Measurements from ENCODE around the gene BMF.
"Not testable (repeated sequence)": the region's sequence is repeated elsewhere in the genome, so short reads cannot be mapped to it uniquely, and the experiment has no call there.

Gene BMF

DNA sequence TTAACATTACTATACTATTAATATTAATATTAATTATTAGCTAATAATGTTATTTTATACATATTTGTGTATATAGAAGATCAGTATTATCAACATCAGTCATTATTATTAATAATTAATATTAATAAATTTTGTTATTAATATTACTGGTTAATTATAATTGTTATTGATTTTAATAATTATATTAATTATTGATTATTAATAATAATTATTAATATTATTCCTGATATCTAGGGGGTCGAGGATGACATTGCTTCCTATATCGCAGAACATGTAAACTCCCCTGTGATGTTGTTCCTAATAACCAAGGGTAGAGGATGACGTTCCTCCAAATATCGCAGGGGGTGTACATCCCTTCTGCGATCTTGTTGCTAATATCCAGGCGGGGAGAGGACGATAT, 17.3 kb upstream of the BMF start:
- no peak for DNase-seq

DNA sequence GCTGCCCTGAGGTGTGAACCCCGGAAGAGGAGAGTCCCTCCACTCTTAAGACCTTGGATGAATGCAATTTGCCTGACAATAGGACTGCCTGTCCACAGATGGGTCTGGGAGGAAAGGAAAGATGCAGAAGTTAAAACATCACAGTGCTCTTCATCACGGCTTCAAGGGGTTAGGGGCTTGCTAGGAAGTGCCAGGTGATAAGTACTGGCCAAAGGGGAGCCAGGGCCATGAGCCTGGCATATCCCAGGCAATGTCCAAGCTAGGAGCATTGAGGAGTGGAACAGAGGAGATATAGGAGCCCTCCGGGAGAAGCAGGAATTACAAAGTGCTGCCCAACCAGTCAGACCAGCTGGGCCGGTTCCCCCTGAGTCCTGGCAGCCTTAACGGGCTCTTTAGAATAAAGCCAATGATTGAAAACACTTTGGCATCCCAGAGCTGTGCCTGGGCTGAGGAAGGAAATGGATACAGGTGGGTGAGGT, 16.2 kb upstream of the BMF start:
- DNase-seq, result not testable (repeated sequence)

DNA sequence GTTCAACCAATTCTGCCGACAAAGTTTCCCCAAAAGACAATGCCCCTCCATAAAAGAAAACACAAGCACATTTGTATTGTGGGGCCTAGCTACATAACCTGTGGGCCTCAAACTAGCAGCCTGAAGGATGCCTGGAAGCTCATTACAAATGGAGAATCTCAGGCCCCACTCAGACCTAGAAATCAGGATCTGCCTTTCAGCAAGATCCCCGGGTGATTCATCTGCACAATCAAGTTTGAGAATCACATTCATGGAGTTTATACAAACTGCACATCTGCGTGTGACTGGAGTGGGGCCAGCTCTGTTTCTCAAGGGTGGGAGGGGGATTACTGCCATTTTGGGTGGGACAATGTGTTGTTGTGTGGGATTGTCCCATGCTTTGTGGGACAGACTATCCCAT, 15.7 kb upstream of the BMF start:
- not testable (repeated sequence) for DNase-seq

DNA sequence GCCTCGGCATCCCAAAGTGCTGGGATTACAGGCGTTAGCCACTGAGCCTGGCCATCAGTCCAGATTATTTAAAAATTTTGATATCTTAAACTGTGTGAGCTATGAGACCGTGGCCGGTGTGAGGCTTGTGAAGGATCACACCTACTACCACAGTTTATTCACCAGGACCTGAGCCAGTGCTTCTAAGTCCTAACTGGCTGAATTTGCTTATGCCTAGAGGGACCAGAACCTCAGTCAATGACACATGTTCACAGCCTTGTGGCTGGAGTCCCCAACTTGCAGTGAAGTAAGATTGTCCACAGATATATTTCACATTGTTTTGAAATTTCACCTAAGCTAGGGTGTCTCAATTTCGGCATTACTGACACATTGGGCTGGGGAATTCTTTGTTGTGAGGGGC, 15.2 kb upstream of the BMF start:
- DNase-seq, result not testable (repeated sequence)

DNA sequence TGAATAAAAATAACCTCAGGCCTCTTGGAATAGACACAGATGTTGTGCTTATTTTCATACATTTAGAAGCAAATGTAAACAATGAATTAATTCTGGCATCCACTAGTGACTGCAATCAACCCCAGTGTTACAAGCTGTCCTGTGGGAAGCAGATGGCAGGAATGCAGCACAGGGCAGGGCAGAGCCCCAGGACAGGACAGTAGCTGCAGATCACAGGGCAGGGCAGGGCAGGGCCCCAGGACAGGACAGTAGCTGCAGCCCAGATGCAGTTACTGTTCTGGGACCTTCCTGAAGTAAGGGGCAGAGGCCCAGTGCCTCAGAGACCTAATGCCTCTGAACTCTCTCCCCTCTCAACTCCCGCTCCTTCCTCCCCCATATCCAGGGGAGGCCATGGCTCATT, 14.3 kb upstream of the BMF start:
- not testable (repeated sequence) for DNase-seq

DNA sequence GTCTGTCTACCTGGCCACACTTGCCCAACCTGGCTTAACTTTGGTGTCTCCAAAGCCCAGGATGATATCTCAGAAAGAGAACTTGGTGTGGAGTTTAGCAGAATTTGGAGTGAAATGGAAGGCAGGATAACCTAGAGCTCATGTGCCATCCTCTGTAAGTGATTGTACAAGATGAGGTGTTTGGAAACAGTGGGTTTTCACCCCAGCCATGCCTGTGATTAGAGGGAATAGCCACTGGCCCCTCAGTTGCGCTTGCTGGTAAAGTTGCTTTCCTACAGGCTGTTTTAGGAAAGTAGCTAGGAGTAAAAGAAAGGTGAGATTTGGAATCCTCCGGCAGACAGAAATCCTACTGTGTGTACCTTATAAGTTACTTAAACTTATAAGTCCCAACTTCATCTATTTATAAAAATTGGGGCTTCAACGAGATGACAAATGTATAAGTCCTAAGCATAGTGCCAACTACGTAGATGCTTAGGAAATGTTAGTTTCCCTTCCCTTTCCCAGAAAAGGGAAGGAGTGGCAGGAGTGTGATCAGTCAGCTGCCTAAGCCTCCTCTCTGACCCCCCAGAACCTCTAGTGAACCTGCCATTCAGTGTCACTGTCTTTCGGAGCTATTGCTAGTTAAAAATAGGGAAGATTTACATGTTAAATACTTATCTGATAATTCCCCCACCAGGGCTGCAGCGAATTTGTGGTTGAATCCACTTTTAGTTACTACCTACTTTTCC, 13.4 kb upstream of the BMF start:
- DNase-seq, result no peak

DNA sequence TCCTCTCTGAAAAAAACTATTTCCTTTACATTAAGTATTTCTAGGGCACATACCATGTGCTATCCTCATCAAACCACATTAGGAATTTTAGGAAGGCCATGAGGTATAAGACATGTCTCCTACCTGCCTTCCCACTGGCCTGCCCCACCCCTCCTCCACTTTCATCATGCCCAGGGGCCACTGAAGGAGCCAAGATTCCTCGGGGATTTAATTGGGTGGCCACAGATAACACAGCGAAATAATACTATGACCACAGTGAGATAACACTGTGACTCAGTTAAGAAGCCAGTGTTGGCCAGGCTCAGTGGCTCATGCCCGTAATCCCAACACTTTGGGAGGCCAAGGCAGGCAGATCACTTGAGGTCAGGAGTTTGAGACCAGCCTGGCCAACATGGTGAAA, 9.8 kb upstream of the BMF start:
- no peak for DNase-seq

DNA sequence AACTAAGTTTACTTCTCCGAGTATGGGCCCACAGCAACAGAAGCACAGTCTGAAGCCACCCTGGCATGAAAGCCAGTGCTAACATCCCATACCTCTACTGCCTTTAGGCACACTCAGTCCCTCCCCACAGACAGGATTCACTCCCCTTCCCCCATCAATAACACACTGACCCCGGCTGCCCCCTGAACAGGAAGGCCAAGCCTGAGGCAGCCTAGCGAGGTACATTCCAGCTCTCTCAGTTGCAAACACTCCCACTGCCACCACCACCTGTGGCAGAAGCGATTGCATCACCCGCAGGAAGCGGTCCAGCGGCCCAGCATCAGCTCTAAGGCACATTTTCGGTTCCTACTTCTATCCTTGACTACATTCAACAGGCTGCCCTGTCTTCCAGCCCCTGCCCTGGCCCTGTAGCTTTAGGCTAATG, 7.0 kb upstream of the BMF start:
- DNase-seq, result peak; percentile 25 to 26

DNA sequence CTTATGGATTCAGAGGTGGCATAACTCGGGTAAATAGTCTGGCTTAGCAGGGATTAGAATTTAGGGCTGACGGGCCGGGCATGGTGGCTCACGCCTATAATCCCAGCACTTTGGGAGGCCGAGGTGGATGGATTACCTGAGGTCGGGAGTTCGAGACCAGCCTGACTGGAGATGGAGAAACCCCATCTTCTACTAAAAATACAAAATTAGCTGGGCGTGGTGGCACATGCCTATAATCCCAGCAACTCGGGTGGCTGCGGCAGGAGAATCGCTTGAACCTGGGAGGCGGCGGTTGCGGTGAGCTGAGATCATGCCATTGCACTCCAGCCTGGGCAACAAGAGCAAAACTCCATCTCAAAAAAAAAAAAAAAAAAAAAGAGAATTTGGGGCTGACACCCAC, 6.4 kb upstream of the BMF start:
- DNase-seq, result not testable (repeated sequence)

DNA sequence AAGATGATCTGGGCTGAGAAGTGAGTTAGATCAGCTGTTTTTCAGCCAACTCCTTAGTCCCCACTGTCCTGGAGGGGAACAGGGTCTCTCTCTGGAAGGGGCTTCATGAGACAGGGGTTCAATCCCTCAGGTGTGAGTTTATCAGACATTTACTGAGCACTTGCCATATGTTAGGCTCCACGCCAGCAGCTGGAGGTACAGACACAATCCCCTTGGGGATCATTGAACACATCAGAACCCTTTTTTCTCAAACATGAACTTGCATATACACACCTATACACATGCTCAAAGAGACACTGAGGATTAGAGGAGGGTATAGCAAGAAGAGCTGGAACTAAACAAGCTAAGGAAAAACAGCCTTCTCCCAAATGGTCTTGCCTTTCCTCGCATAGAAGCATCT, 5.5 kb upstream of the BMF start:
- no peak for DNase-seq

DNA sequence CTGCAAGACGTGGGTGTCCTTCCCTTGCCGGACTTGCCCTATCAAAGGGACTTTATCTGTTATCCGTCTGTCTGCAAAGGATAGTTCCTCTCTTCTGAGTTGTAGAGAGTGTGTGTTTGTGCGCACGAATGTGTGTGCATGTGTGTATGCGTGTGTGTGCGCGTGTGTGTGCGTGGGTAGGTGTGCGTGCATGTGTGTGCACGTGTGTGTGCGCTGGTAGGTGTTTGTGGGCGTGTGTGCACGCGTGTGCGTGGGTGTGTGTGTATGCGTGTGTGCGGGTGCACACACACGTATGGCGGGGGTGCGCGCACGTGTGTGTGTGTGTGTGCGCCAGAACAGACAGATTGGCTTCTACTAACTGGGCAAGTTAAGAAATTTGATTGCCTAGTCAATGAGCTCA, 4.1 kb upstream of the BMF start:
- no peak for DNase-seq

DNA sequence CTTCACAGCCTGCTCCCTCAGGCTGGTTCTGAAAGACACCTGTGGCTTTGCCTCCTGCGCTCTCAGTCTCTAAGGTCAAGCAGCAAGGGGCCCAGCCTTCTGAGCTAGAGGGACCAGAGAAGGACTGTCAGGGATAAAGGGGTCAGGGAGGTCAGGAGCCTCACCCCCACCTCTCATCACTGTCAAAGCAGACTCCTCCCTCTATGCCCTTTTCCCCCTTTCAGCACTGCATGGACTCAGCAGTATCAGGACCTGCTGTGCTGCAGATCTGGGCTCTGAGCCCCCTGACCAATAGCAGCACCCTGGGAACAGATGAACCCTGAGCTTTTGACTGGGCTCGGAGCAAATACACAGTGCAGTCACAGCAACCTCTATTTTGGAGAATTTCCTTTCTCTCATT, 3.2 kb upstream of the BMF start:
- DNase-seq, result no peak

DNA sequence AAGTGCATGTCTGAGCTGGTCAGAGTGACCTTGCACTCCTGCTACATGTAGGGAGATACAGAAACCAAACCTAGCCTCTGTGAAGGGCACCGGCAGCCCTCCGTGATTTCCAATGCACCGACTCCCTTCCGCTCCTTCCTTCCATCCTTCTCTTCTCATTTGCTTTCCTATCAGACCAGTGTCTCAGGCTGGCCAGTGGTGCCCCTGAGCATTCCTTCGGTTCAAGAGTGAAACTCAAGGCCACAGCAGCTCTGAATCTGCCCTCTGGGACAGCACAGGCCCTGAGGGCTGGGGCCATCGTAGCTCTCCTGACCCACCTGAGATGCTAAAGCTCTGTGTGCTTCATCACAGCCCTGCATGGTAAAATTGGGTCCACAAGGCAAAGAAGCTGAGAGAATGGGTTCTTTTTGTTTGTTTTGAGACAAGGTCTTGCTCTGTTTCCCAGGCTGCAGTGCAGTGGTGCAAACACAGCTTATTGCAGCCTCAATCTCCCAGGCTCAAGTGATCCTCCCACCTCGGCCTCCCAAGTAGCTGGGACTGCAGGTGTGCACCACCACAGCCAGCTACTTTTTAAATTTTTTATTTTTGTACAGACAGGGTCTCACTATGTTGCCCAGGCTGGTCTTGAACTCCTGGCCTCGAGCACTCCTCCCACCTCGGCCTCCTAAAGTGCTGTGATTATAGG, 2.3 kb upstream of the BMF start:
- no peak for DNase-seq

DNA sequence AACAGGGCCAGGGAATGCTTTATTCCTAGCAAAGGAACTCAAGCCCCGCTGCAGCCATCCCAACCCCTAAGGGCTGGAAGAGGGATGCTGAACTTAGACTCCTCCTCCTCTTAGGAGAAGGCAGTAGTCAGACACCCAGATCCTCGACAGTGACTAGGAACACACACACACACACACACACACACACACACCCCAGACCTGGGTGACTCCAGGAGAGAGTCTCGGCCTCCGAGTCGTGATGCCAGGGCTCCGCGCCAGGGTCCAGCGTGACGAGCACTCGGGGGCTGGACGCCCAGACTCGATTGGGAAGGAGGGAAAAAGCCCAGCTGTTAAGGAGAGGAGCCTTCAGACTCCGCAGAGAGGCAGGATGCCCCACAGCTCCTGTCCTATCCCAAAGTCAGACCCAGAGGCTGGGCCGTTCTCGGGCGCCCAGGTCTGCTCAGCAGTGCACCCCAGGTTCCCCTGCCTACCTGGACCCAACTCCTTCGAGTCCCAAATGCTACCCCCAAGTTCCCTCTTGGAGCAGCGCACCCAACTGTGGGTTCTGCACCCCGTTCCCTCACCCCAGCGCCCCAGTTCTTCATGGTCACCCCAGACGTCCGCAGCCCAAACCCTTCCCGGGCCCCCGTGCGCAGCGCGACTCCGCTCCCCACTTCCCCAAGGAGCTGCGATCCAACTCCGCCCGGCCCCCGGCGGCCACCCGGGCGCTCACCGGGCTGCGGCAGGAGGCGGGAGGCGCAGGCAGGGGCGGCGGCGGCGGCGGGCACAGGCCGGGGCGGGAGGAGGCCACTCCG, 421 bp downstream of the BMF start:
- DNase-seq, result no peak

DNA sequence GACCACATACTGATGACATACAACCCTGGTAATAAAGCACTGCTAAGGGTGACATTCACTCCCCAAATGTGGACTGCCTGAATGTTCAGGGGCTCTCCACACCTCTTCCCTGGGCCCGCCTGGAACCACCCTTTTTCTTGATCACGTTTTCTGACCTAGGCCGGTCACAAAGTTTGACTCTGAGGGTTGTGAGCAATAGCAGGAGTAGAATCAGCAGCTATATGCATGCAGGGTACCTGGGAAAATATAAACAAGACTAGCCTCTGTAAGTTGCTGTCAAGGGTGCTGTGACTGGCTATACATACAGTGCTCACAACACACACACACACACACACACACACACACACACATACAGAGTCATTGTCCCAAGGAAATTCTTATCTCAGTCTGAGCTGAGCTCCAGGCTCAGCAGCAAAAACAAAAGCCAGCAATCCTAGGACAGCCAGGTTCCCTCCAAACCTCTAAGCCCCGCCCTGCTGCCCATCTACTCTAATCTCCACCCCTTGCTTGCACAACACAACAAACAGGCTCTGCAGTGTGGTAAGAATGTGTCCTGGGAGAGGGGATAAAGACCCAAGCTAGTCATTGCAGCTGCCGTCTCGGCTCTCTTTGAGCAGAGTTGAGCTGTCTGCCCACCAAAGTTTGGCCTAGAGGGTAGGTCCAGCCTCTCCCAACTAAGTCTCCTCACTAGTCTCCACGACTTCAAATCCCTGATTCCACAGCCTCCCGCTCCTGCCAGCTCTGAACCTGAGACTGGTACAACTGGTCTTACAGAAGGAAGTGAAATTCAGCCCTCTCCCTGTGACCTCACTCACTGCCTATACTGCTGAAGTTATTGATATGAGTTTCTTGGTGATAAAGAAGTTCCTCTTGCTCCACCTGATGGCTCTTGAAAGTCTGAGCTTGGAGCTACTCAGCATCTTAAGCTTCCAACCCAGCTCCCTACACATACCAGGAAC, 2.2 kb downstream of the BMF start:
- peak; percentile 28 to 30 for DNase-seq

DNA sequence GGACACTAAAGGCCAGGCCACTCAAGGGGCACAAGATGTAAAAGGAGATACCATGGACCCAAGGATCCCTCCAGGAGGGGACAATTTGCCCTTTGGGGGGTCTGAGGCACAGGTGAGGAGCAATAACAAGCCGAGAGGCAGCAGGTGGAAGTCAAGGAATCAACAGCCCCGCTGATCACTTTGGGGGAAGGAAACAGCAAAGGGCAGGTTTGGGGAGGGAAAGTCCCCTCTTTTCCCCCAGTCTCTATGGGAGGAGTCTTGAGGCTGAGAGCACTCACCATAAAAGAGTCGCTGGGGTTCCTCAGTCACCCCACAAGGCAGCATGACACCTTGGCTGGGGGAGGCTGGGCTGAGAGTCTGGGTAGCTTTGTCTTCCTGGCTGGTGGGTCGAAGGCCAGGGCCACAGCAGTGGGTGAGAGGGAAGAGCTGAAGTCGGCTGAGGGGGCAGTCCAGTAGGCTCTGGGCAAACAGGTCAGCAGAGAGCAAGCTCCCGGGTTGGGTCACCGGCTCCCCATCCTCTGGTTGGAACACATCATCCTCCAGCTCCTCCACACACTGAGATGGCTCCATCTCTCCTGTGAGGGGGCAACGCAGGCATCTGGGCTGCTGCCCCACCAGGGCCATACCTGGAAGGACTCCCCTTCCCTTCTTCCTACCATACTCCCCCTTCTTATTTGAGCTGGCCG, 3.0 kb downstream of the BMF start:
- no peak for DNase-seq

DNA sequence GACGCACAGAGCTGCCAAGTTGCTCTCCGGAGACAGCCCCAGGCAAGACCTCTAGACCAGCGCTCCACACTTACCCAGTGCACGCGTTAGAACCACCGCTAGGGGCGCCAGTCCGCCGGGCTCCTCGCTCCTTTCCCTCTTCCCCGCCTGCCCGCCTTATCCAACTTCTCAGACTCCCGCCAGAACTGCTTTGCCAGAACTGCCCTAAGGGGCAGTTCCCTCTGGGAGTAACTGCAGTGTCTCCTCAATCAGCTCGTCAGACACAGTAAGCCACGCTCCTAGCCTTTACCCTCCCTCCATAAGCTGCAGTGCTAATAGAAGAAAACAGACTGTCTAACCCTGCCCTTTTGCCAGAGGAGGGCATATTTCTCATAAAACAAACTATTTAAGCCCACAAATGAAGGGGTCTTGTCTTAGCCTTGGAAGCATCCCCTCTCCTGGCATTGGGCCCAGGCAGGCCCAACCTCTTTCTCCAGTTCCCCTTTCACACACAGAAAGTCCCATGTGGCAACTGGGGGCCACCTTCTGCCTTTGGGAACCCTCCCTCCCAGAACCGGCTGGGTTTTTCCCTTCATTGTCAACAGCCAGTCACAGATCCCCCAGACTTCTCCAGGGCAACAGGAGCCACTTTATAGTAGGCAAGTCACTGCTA, 3.7 kb downstream of the BMF start:
- peak; percentile 61 to 69 for DNase-seq

DNA sequence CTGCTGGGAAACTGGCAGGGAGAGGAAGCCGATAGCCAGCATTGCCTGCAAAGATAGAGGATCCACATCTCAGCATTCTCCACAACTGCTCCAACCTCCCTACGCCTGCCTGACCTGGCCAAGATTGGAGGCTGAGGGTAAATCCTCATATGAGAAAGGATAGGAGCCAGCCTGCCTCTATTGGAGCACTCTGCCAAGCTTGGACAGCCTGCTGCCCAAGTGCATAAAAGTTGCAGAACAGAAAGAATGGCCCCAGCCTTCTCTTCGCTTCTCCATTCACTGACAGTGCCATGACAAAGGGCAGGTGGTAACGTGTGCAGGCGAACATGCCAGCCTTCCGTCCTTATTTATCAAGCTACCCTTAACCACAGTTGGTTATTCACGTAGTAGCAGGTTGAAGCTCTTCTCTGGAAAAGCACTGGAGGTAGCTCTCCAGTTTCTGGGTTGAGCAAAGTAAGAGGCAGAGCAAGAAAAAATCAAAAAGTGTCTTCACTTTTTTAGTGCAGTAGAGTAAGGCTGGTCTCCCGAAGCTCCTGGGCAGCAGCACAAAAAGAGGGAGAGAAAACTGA, 4.3 kb downstream of the BMF start:
- DNase-seq, result no peak

DNA sequence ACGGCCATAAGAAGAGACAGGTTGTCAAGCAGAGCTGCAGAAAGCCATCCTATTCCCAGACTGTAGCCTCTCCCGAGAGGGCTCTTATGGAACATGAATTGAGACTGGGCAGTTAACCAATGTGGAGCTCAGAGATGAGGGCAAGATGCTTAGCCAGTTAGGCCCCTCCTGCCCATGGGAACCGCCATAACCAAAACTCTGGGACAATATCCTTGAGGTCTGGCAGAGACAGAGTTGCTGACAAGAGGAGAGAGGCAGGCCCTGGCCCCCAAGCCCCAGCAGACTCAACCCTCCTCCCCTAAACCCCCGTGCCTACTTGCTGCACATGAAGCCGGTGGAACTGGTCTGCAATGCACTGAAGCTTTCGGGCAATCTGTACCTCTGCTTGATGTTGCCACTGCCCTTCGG, 4.8 kb downstream of the BMF start:
- DNase-seq, result no peak

DNA sequence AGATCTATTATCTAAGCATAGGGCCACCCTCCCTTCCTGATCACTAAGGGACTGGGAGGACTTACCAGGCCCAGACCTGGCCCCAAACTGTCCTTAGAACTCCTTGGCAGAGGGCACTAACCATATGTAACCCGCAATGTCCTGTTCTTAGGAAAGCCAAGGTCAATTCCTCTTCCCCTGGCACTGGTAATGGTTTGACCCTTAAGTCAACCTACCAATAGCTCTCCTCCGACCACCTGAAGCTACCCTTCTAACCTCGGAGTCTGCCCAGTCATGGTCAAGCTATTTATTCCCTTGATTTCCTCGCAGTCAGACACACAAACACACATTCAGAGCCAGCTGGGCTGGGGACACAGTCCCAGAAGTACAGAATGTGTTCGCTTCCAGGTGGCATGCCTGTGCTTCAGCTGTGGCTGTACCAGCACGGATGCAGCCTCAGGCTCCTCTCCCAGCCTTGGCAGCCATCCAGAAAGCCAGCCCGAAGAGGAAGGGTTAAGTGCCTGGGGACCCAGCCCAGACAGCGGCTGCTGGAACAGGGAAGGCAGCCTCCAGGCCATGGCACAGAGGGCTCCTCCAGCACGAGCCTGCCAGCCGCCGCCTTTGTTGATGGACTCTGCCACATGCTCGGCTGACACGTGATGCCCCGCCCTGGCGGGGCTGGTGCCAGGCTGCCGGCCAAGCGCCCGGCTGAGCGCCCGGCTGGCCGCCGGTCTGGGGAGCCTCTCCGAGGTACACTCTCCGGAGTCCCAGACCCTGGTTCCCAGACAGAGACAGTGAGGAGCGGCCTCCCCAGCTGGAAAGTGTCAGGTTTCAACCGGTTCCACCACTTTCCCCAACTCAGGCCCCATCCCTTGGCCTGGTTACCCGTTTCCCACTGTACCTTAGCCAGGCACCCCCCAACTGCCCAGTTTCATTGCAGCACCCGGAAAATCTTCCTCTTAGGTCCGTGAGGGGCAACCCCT, 5.5 kb downstream of the BMF start:
- no peak for DNase-seq
